ENCODE measurements around the gene AFTPH. TPM values are rescaled to one million over a fixed set of nuclear protein-coding genes. Genes with fewer than 3 reads are reported as not detected.

AFTPH gene
- total RNA-seq, 1 experiment from 2014 or later, result 14.9 TPM

- TF ChIP-seq SP1 (CRISPR knock-in tag; conservative IDR thresholded peaks at IDR 0.05), result no peak
- no peak for TF ChIP-seq E2F5 (CRISPR knock-in tag; IDR thresholded peaks at IDR 0.05)
These were observed 96.5 kb downstream of the AFTPH start (continued) for GRCh38 chr2:64620661-64621060.

DNA sequence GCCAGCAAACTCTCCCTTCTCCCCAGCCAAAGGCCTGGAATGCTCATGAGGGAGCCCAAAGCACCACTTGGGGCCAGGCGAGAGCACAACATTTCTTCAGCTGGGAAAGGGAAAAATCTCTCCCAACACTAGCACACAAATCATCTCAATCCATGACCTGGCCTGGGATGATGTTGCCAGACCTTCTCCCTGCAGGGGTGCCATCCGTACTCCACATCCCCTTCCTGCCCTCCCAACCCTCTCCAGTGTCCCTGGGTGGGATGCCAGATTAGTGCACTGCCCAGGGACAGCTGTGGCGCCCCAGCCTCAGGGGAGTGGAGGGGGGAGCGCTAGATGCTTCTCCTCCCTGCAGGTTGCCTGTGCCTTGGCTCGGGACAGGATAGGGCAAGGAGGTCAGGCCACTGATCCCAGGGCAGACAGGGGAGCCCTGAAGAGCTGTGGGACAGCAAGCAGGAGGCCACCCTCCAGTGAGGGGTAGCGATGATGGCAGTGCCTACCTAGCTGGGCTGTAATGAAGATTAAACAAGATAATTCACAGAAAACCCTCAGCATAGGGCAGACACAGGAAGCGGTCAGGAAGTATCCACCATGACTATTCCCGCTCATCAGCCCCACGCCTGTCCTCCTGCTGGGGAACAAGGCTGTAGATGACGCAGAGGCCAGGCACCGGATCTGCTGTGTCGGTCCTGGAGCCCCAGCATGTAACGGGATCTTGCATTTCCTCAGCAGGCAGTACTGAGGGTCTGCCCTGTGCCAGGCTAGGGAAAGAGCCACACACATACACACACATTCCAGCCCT lies 98.5 kb downstream of the AFTPH start:
- POLR2A ChIA-PET, result interaction anchor here (0.6 kb wide), 1 partner anchor 146 kb away, joined by 12 read pairs; no protein-coding TSS in a partner anchor
- peak overlapping the region; percentile 88; the same call in 1 of the 2 replicates for H3K27ac Mint-ChIP-seq

DNA sequence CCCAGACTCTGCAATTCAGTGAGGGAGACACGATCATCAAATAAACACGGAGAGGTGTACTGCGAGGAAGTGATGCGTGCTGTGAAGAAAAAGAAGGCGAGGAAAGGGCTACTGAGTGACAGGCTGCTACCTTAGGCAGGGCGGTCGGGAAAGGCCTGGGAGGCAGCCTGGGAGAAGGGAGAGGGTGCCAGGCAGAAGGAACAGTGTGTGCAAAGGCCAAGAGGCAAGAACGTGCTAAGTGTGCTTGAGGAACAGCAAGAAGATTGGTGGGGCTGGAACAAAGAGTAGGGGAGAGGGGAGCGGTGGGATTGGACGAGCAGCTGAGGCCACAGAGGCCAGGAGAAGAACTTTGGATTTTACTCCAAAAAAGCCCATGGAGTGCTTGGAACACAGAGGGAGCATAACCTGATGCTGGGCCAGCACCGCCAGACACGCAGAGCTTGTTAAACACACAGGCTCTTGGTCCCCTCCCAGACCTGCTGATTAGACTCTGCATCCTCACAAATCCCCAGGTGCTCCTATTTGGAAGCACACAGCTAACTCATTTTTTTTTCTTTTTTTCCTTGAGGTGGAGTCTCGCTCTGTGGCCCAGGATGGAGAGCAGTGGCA lies 99.2 kb downstream of the AFTPH start:
- DNase-seq (ENCODE audit: low spot score), result no peak
- POLR2A ChIA-PET, result no interaction called here

More for the DNA sequence above, 98.5 kb downstream of the AFTPH start:
- Mint-ChIP-seq H3K4me1 (peaks cover 50% of the 10 kb centered on the region), H3K4me3 (no peak overlapping the region), H3K27me3 (ENCODE audit: low read depth) (peaks cover 6% of the 10 kb centered on the region), H3K9me3 (no peaks in the 10 kb centered on the region), H3K36me3 (no peaks in the 10 kb centered on the region)
- peak; percentile 32 for DNase-seq (ENCODE audit: low spot score)
- peak; percentile 51 for ATAC-seq
- CTCF ChIA-PET, result interaction anchor here (0.6 to 4.5 kb wide), 9 partner anchors 11 to 300 kb away, joined by 3 to 45 read pairs (median 3); partner anchors contain the start of gene SERTAD2
- TF ChIP-seq, protein P1, sequence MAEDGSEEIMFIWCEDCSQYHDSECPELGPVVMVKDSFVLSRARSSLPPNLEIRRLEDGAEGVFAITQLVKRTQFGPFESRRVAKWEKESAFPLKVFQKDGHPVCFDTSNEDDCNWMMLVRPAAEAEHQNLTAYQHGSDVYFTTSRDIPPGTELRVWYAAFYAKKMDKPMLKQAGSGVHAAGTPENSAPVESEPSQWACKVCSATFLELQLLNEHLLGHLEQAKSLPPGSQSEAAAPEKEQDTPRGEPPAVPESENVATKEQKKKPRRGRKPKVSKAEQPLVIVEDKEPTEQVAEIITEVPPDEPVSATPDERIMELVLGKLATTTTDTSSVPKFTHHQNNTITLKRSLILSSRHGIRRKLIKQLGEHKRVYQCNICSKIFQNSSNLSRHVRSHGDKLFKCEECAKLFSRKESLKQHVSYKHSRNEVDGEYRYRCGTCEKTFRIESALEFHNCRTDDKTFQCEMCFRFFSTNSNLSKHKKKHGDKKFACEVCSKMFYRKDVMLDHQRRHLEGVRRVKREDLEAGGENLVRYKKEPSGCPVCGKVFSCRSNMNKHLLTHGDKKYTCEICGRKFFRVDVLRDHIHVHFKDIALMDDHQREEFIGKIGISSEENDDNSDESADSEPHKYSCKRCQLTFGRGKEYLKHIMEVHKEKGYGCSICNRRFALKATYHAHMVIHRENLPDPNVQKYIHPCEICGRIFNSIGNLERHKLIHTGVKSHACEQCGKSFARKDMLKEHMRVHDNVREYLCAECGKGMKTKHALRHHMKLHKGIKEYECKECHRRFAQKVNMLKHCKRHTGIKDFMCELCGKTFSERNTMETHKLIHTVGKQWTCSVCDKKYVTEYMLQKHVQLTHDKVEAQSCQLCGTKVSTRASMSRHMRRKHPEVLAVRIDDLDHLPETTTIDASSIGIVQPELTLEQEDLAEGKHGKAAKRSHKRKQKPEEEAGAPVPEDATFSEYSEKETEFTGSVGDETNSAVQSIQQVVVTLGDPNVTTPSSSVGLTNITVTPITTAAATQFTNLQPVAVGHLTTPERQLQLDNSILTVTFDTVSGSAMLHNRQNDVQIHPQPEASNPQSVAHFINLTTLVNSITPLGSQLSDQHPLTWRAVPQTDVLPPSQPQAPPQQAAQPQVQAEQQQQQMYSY (CRISPR knock-in tag; IDR thresholded peaks at IDR 0.05), result no peak
- TF ChIP-seq ZNF121 (CRISPR knock-in tag; IDR thresholded peaks at IDR 0.05) (no peak), ATF2 (CRISPR knock-in tag; IDR thresholded peaks at IDR 0.05; ENCODE audit: borderline replicate concordance, low read depth) (no peak)

More for the DNA sequence above, 99.2 kb downstream of the AFTPH start:
- H3K4me3 Mint-ChIP-seq, result no peak overlapping the region
- H3K4me1 Mint-ChIP-seq, result peaks cover 46% of the 10 kb centered on the region
- no peak for ATAC-seq
- H3K36me3 Mint-ChIP-seq, result no peaks in the 10 kb centered on the region
- peaks cover 3% of the 10 kb centered on the region for H3K27me3 Mint-ChIP-seq (ENCODE audit: low read depth)
- peak overlapping the region; percentile 21; the same call in 1 of the 2 replicates for H3K27ac Mint-ChIP-seq
- CTCF ChIA-PET, result interaction anchor here (1.1 to 4.5 kb wide), 4 partner anchors 15 to 31 kb away, joined by 3 to 45 read pairs (median 3); partner anchors contain the start of gene SERTAD2
- H3K9me3 Mint-ChIP-seq, result no peaks in the 10 kb centered on the region
- TF ChIP-seq ETV6 (CRISPR knock-in tag; IDR thresholded peaks at IDR 0.05) (no peak), HMGXB4 (CRISPR knock-in tag; IDR thresholded peaks at IDR 0.05) (no peak), MXD4 (CRISPR knock-in tag; IDR thresholded peaks at IDR 0.05; ENCODE audit: borderline replicate concordance) (no peak), KAT7 (CRISPR knock-in tag; IDR thresholded peaks at IDR 0.05; ENCODE audit: borderline replicate concordance) (no peak), ZNF138 (CRISPR knock-in tag; conservative IDR thresholded peaks at IDR 0.05) (no peak)
